PFSK-1 (cell line): Measurements from ENCODE around the gene IQGAP2.

Experiments
- FOXP2 ChIP-seq: optimal IDR thresholded peaks from 2 replicates; pipeline ENCODE3; 2011; ENCODE audit warnings: borderline replicate concordance, control low read depth, inconsistent platforms; ENCODE audit not compliant: insufficient read depth; ENCODE audit errors: extremely low read length, extremely low read depth
- POLR2AphosphoS5 ChIP-seq: IDR thresholded peaks from 2 replicates; pipeline ENCODE4 v1.6.1; 2012; ENCODE audit warnings: low read depth, mild to moderate bottlenecking, control low read depth, low read length, moderate library complexity
- SIN3A ChIP-seq: IDR thresholded peaks from 2 replicates; pipeline ENCODE4 v1.6.1; 2012; ENCODE audit warnings: mild to moderate bottlenecking, low read length, moderate library complexity, borderline replicate concordance; ENCODE audit not compliant: insufficient read depth
- TAF1 ChIP-seq: IDR thresholded peaks from 2 replicates; pipeline ENCODE4 v1.6.1; 2012; ENCODE audit warnings: low read length, control low read depth, borderline replicate concordance; ENCODE audit not compliant: insufficient read depth
- TF ChIP-seq, protein P1 (sequence below), 2 experiments: IDR thresholded peaks; 2 replicates each; pipeline versions ENCODE4 v1.6.1 to v1.8.0; 2011 to 2012; ENCODE audit warnings: low read depth in 2 of 2, low read length in 2 of 2, control low read depth in 1 of 2, inconsistent platforms in 1 of 2, mild to moderate bottlenecking in 1 of 2, moderate library complexity in 1 of 2; ENCODE audit not compliant: insufficient read depth in 1 of 2

Gene IQGAP2

GRCh38 chr5:76415855-76416254, 12.8 kb downstream of the IQGAP2 start:
- TF ChIP-seq SIN3A, result no peak
- TF ChIP-seq TAF1, result no peak

- TF ChIP-seq POLR2AphosphoS5, result no peak
These were observed 16.7 kb downstream of the IQGAP2 start for GRCh38 chr5:76419597-76420298.

DNA sequence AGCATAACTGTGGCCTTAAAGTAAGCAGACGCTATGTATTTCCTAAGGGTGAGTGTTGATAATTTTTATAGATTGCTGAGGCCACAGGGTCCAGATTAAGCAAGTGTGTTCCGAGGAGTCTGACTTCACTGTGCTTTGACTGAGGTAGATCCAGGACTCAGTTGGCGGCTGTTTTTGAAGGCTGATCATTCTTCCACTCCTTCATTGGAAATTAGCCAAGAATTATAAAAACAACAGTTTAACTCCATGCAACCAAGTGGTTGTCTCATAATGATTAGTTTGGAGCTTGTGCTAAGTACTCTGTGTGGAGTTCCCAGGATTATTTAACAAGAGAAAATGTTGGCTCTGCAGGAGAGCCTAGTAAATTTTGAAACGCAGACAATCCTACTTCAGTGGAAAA, 19.1 kb downstream of the IQGAP2 start:
- TF ChIP-seq TAF1, result no peak
- no peak for TF ChIP-seq FOXP2
- TF ChIP-seq POLR2AphosphoS5, result no peak
- TF ChIP-seq, protein P1, sequence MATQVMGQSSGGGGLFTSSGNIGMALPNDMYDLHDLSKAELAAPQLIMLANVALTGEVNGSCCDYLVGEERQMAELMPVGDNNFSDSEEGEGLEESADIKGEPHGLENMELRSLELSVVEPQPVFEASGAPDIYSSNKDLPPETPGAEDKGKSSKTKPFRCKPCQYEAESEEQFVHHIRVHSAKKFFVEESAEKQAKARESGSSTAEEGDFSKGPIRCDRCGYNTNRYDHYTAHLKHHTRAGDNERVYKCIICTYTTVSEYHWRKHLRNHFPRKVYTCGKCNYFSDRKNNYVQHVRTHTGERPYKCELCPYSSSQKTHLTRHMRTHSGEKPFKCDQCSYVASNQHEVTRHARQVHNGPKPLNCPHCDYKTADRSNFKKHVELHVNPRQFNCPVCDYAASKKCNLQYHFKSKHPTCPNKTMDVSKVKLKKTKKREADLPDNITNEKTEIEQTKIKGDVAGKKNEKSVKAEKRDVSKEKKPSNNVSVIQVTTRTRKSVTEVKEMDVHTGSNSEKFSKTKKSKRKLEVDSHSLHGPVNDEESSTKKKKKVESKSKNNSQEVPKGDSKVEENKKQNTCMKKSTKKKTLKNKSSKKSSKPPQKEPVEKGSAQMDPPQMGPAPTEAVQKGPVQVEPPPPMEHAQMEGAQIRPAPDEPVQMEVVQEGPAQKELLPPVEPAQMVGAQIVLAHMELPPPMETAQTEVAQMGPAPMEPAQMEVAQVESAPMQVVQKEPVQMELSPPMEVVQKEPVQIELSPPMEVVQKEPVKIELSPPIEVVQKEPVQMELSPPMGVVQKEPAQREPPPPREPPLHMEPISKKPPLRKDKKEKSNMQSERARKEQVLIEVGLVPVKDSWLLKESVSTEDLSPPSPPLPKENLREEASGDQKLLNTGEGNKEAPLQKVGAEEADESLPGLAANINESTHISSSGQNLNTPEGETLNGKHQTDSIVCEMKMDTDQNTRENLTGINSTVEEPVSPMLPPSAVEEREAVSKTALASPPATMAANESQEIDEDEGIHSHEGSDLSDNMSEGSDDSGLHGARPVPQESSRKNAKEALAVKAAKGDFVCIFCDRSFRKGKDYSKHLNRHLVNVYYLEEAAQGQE (IDR thresholded peaks at IDR 0.05; ENCODE audit: insufficient read depth in 1 of 2, low read depth in 2 of 2, low read length in 2 of 2), result no peak
- no peak for TF ChIP-seq SIN3A

- TF ChIP-seq SIN3A, result no peak
- TF ChIP-seq POLR2AphosphoS5, result no peak
- TF ChIP-seq, protein P1 (IDR thresholded peaks at IDR 0.05; ENCODE audit: insufficient read depth in 1 of 2, low read depth in 2 of 2, low read length in 2 of 2), result no peak
These were observed 19.7 kb downstream of the IQGAP2 start for GRCh38 chr5:76422742-76423141.

DNA sequence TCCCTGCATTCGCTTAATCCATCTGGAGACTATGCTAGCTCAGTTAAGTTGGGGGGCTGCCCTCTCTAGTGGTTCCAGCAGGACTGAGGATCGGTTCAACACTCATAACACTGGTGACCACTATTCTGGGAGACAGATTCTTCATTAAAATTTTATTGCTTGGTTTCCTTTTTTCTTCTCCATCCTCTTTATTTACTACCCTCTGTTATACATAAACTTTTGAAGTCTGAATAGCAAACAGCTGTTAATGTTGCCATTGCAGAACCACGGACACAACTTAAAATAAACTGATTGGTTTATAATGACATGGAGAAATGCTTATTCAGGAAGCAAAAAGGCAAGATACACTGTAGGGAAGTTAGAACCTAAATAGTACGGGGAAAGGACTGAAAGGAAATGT, 22.1 kb downstream of the IQGAP2 start:
- TF ChIP-seq SIN3A, result no peak
- TF ChIP-seq TAF1, result no peak
- TF ChIP-seq, protein P1 (IDR thresholded peaks at IDR 0.05; ENCODE audit: insufficient read depth in 1 of 2, low read depth in 2 of 2, low read length in 2 of 2), result no peak
- TF ChIP-seq FOXP2, result no peak
- TF ChIP-seq POLR2AphosphoS5, result no peak

DNA sequence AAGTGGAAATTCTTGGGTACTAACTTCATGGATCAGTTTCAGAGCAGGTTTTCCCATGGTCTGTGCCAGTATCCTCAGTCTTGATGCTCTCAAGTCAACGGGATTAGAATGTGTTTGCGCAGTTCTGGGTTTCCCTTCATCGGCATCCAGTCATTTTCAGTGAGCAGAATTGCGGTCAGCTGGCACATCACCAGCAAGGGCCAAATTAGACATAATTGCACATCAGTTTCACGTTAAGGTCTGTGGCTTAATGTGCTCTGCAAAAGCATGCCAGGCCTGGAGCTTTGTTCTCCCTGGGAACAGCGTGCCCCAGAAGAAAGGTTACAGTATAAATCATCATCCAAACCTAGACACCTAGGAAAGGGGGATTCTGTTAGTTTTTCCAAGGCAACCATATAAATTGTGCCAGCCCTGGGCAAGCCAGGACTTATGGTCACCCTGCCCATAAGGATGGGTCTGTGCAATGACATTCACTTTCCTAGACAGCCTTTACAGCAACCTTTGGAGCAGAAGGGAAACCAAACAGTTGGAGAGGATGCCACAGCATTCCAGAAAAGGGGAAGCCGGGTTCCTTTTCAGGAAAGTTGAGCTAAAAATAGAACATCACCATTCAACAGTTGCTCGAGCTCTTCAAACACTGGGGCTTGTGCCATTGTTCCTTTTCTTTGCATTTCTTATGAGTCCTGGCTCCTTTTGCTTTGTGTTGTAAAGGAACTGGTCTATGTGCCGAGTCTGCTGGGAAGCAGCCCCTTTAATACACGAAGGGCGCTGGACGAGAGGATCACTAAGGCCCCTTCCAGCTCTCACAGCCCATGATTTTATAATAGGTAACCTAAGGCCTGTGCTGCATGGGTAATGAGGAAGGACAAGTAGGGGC, 23.1 kb downstream of the IQGAP2 start:
- TF ChIP-seq SIN3A (no peak), POLR2AphosphoS5 (no peak), FOXP2 (no peak), TAF1 (no peak)
- TF ChIP-seq, protein P1 (IDR thresholded peaks at IDR 0.05; ENCODE audit: insufficient read depth in 1 of 2, low read depth in 2 of 2, low read length in 2 of 2), result no peak
